SK-N-MC (cell line): ENCODE measurements around the gene IMPA2.

Source experiments
- DNase-seq: peaks from one replicate; pipeline ENCODE4 v3.0.0-alpha.2; 2011; ENCODE audit warnings: low read depth, low spot score
- H3K27ac ChIP-seq: fragments of 200-600 bp; sonication (generic); 2 replicates; pipeline ENCODE4 v1.5.1; 2016; ENCODE audit warnings: mixed run types
- H3K36me3 ChIP-seq: fragments of 200-600 bp; sonication (generic); 2 replicates; pipeline ENCODE4 v1.6.1; 2017; ENCODE audit warnings: antibody characterized with exemption, low read length, mixed read lengths; ENCODE audit not compliant: insufficient read depth
- H3K4me3 ChIP-seq: fragments of 200-600 bp; sonication (generic); 2 replicates; pipeline ENCODE4 v1.5.1; 2016
- H3K9ac ChIP-seq: fragments of 200-600 bp; sonication (generic); 2 replicates; pipeline ENCODE4 v1.8.0; 2017; ENCODE audit warnings: mixed run types, mixed read lengths; ENCODE audit not compliant: insufficient read length
- H3K9me3 ChIP-seq: fragments of 200-600 bp; sonication (generic); 2 replicates; pipeline ENCODE4 v1.6.1; 2017; ENCODE audit warnings: low read depth, mild to moderate bottlenecking, antibody characterized with exemption, low read length, moderate library complexity, mixed read lengths
- EZH2 ChIP-seq: fragments of 200-600 bp; sonication (generic); IDR thresholded peaks from one replicate; pipeline ENCODE4 v1.6.1; 2017; ENCODE audit warnings: antibody characterized with exemption
- FOXP2 ChIP-seq: optimal IDR thresholded peaks from 2 replicates; pipeline ENCODE3; 2011; ENCODE audit warnings: mild to moderate bottlenecking, moderate library complexity; ENCODE audit not compliant: insufficient read depth; ENCODE audit errors: extremely low read length, control extremely low read depth
- POLR2AphosphoS5 ChIP-seq: IDR thresholded peaks from 2 replicates; pipeline ENCODE4 v1.6.1; 2012; ENCODE audit warnings: mild to moderate bottlenecking, low read depth, low read length, borderline replicate concordance

IMPA2 gene

DNA sequence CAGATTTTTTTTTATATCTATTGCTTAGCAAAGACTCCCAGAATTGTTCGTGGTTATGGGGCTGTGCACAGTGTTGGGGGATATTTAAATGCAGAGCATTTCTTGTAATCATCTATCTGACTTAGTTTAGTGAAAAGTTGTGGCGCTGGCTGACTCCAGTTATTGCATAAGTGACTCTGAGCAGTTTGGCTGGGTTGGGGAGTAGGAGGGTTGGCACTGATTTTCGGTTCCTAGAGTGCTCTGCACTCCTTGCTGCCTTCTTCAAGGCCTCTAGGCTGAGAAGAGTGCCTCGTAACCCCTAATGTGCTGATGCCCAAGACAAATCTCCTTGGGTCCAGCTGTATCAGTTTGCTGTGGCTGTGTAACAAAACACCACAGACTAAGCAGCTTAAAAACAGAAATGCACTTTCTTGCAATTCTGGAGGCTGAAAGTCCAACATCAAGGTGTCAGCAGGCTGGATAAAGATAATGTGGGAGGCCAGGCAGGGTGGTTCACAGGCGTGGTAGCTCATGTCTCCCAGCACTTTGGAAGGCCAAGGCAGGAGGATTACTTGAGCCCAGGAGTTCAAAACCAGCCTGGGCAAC is 6.5 kb upstream of the IMPA2 start:
- H3K9me3 ChIP-seq, result no peaks in the 10 kb centered on the region
- H3K27ac ChIP-seq, result no peak overlapping the region
- TF ChIP-seq FOXP2, result no peak
- TF ChIP-seq EZH2, result no peak
- no peak for TF ChIP-seq POLR2AphosphoS5
- no peaks in the 10 kb centered on the region for H3K36me3 ChIP-seq
- H3K9ac ChIP-seq, result no peak overlapping the region
- H3K4me3 ChIP-seq, result no peak overlapping the region
- DNase-seq, result no peak

DNA sequence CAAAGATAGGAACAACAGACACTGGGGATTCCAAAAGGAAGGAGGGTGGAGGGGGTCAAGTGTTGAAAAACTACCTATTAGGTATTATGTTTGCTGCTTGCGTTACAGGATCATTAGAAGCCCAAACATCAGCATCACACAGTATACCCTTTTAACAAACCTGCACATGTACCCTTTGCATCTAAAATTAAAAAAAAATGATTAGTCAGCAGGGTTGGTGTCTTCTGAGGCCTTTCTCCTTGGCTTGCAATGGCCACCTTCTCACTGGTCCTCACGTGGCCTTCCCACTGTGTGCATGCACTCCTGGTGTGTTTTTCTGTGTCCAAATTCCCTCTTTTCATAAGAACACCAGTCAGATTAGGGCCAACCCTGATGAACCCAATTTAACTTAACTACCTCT is 5.6 kb upstream of the IMPA2 start:
- TF ChIP-seq EZH2 (no peak), POLR2AphosphoS5 (no peak)
- H3K9ac ChIP-seq, result no peak overlapping the region
- DNase-seq, result no peak
- H3K4me3 ChIP-seq, result no peak overlapping the region
- H3K9me3 ChIP-seq, result no peaks in the 10 kb centered on the region
- no peak overlapping the region; the same call in 1 of the 2 replicates for H3K27ac ChIP-seq
- H3K36me3 ChIP-seq, result no peaks in the 10 kb centered on the region

DNA sequence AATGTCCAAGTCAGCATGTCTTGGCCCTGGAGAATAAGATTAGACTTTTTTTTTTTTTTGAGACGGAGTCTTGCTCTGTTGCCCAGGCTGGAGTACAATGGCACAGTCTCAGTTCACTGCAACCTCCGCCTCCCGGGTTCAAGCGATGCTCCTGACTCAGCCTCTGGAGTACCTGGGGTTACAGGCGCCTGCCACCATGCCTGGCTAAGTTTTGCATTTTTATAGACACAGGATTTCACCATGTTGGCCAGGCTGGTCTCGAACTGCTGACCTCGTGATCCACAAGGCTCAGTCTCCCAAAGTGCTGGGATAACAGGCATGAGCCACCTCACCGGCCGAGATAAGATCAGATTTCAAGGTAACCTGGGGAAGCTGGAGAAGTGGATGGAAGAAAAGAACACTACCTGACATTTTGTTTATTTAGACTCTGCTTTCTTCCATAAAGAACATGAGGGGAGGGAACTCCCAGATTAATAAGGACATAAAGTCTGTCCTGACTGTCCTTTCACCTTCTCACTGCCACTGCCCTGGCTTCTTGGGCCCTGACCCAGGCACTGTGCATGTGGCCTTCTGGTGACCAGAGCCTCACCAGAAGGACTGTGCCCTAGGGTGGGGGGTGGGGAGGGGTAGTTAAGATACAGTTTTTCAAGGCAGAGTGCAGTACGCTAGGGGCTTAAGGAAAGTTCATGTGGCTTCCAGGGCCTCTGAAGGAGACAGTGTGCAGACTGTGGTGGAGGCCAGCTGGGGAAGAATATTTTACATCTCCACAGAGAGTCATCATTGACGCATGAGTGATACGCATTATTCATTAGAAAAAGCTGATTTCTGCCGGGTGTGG is 4.8 kb upstream of the IMPA2 start:
- TF ChIP-seq POLR2AphosphoS5, result no peak
- no peak for TF ChIP-seq EZH2
- TF ChIP-seq FOXP2, result no peak
- H3K27ac ChIP-seq, result peak overlapping the region; percentile 57
- no peak for DNase-seq
- no peaks in the 10 kb centered on the region for H3K9me3 ChIP-seq
- no peaks in the 10 kb centered on the region for H3K36me3 ChIP-seq
- H3K4me3 ChIP-seq, result no peak overlapping the region
- no peak overlapping the region for H3K9ac ChIP-seq

DNA sequence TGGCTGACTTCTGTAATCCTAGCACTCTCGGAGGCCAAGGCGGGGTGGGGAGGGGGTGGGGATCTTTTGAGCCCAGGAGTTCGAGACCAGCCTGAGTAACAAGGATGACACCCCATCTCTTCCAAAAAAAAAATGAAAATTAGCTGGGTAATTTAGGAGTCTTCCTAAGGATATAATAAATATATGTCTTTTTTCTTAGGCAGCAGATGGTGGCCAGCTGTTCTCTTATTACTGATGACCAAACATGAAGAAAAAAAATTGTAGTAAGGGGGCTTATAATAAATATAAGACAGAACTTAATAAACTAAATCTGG is 4.2 kb upstream of the IMPA2 start:
- peak overlapping the region; percentile 57; the same call in 1 of the 2 replicates for H3K27ac ChIP-seq

DNA sequence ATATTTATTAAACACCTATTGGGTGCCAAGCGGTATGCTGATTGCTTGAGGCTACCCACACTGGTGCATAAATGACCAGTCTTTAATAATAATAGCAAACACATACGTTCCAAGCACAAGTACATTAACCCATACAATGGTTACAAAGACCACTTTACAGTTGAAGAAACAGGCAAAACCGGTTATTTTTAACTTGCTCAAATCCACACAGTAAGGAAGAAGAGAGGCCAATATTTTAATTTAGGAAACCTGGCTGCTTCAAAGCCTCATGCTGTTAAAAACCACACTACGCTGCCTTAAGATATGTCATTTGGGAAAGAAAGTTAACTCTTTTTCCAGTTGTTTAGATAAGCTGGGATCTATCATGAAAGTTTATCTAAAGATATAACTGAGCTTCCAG is 2.4 kb upstream of the IMPA2 start:
- H3K27ac ChIP-seq, result peak overlapping the region; percentile 87
- H3K9me3 ChIP-seq, result no peaks in the 10 kb centered on the region
- TF ChIP-seq POLR2AphosphoS5, result no peak
- no peak for TF ChIP-seq FOXP2
- TF ChIP-seq EZH2, result no peak
- no peak for DNase-seq
- H3K36me3 ChIP-seq, result no peaks in the 10 kb centered on the region
- H3K9ac ChIP-seq, result no peak overlapping the region
- H3K4me3 ChIP-seq, result peak overlapping the region; percentile 18; the same call in 1 of the 2 replicates

More for the DNA sequence above, 4.2 kb upstream of the IMPA2 start:
- Histone ChIP-seq H3K36me3 (no peaks in the 10 kb centered on the region), H3K4me3 (no peak overlapping the region), H3K9me3 (no peaks in the 10 kb centered on the region), H3K9ac (no peak overlapping the region)
- DNase-seq, result no peak
- TF ChIP-seq POLR2AphosphoS5 (no peak), FOXP2 (no peak)

DNA sequence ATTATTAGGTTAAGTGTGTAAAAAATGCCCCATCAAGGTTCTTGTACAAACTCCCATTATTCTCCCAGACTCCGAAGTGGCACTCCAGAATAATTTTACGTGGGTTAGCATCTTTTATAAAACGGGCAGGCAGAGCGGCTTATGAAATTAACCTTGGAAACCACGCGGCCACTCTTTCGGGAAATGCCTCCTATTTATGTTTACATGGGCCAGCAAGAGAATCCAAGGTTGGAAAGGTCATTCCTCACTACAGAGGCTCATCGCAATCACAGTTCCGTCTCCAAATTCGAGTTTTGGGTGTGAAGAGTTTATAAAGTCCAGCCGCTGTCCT is 1.2 kb upstream of the IMPA2 start:
- TF ChIP-seq FOXP2 (no peak), EZH2 (no peak)

DNA sequence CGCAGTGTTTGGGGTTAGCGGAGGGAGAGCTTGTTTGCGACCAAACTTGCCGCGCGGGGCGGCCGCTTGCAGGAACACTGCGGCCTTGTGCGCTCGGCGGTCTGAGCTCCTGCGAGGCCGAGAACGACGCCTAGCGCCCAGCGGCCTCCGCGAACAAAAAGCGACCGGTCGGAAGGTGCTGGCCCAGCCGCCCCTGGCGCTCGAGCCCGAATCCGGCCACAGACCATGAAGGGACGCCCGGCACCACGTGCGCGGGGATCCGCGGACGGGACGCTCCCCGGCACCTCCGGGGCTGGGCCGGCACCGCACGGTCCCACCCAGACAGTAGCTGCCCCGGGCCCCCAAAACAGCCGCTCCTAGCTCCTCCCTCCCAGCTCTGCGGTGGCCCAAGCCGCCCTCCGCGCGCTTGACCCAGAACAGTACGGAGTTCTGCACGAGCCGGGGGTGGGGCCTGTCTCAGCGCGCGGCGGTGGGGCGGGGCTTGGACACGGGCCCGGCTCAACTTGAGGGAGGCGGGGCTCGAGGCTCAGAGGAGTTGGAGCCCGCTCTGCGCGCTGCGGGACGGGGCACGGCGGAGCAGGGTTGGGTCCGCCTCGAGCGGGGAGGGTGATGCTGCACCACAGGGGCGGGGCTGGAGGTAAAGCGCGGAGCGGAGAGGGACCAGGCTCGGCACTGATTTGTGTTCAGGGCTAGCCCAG is 664 bp upstream of the IMPA2 start:
- peak; percentile 83 for DNase-seq
- H3K4me3 ChIP-seq, result peak overlapping the region; percentile 76
- TF ChIP-seq POLR2AphosphoS5 (peak; percentile 69), EZH2 (no peak)
- peak overlapping the region; percentile 68 for H3K9ac ChIP-seq
- no peaks in the 10 kb centered on the region for H3K36me3 ChIP-seq
- H3K27ac ChIP-seq, result peak overlapping the region; percentile 78
- no peaks in the 10 kb centered on the region for H3K9me3 ChIP-seq

More for the DNA sequence above, 1.2 kb upstream of the IMPA2 start:
- Histone ChIP-seq H3K27ac (peak overlapping the region; percentile 78), H3K9me3 (no peaks in the 10 kb centered on the region), H3K4me3 (peak overlapping the region; percentile 76), H3K9ac (no peak overlapping the region), H3K36me3 (no peaks in the 10 kb centered on the region)
- DNase-seq, result no peak

DNA sequence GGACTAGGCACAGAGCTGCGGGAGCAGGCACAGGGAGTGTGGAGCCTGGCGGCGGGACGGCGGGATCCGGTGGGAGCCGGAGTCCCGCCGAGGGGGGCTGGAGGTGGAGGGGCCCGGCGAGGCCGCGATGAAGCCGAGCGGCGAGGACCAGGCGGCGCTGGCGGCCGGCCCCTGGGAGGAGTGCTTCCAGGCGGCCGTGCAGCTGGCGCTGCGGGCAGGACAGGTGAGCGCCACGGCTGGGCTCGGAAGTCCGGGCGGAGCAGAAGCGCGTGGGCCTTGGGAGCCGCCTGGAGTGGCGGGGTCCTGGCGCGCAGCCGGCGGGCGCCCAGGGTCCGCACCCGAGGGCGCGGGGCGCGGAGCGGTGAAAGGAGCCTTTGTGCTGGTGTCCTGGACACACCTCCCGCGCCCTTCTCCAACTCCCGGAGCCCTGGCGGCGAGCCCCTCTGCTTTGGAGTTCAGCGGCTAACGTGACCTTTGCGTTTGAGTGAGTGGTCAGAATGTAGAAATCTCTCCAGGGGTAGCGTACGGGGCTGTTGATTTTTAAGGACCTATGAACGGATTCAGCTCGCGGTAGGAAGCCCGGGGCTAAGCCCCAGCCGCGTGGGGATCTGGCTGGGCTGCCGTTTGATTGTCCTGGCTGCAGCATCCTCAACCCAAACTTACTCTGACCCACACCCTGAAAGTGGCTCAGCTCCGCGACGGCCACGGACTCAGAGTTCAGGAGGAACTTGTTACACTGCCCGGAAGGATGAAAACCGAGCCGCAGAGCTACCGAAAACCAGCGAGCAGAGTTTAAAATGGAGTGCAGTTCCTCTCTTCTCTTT is 448 bp downstream of the IMPA2 start:
- Histone ChIP-seq H3K4me3 (peak overlapping the region; percentile 91), H3K9ac (peak overlapping the region; percentile 57), H3K9me3 (no peaks in the 10 kb centered on the region), H3K36me3 (no peaks in the 10 kb centered on the region), H3K27ac (no peak overlapping the region)
- TF ChIP-seq EZH2, result no peak
- TF ChIP-seq FOXP2, result no peak
- peak; percentile 66; the same call in 1 of the 2 replicates for TF ChIP-seq POLR2AphosphoS5
- DNase-seq, result no peak
